Upper lobe of right lung (tissue), 1 donor: ENCODE results near the gene MEPE. TPM values are rescaled to one million over a fixed set of nuclear protein-coding genes. Genes with fewer than 3 reads are reported as not detected.

Experiments used
- ATAC-seq: fragments of 200-7000 bp; cut with Tn5 transposase; one replicate; pipeline ENCODE4 v1.9.1; 2020; ENCODE audit warnings: mild to moderate bottlenecking, moderate library complexity
- DNase-seq: peaks from one replicate; pipeline ENCODE4 v3.0.0-alpha.2; 2020
- H3K27ac ChIP-seq: fragments of 200-600 bp; one replicate; pipeline ENCODE4 v1.8.0; 2022
- H3K27me3 ChIP-seq: fragments of 200-600 bp; one replicate; pipeline ENCODE4 v1.8.0; 2022; ENCODE audit warnings: mild to moderate bottlenecking
- H3K36me3 ChIP-seq: fragments of 200-600 bp; one replicate; pipeline ENCODE4 v1.8.0; 2022
- H3K4me1 ChIP-seq: fragments of 200-600 bp; one replicate; pipeline ENCODE4 v1.8.0; 2022
- H3K4me3 ChIP-seq: fragments of 200-600 bp; one replicate; pipeline ENCODE4 v1.8.0; 2022; ENCODE audit warnings: mild to moderate bottlenecking
- H3K9me3 ChIP-seq: fragments of 200-600 bp; one replicate; pipeline ENCODE4 v1.8.0; 2022
- intact Hi-C: fragments of 100-400 bp; cut with DNase I; formaldehyde crosslinking; loops from one replicate; pipeline ENCODE4 v1.11.0; 2022
- total RNA-seq: library from RNA; stranded (reverse); fragmentation: NEBNext Ultra II Directional; extraction: Animal tissue kit (Norgen Biotek cat#: 25700); gene quantifications from one replicate; pipeline ENCODE4 v1.2.1, GENCODE V29; 2021
- TF ChIP-seq, protein P1 (sequence below): fragments of 200-600 bp; IDR thresholded peaks from one replicate; pipeline ENCODE4 v1.8.0; 2022; ENCODE audit warnings: antibody characterized with exemption
- donor health status: DM: no; HTN: yes; CAD: no; lungs with severe emphysema.

Gene MEPE
- total RNA-seq, 1 donor from 2014 or later: not detected

DNA sequence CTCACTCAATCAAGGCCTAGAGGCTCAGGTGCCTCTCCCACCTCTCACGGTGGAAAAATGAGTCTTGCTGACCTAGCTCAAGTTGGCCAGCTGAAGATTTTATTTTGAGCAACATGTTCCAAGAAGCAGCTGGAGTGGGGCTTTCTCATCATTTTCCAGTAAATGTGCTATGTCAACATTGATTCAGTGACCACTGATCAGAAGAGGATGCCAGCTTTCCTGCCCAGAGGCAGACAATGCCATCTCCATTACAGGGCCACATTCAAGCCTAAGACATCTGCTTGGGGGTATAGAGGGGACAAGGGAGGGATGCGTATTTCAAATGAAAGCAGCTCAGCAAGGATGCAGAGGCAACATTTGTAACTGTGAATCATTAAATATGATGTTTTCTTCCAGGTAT, 3.0 kb downstream of the MEPE start:
- Histone ChIP-seq H3K4me1 (no peaks in the 10 kb centered on the region), H3K36me3 (no peaks in the 10 kb centered on the region), H3K4me3 (no peak overlapping the region), H3K9me3 (no peaks in the 10 kb centered on the region), H3K27me3 (no peaks in the 10 kb centered on the region), H3K27ac (no peak overlapping the region)
- intact Hi-C loops: no loop called here
- ATAC-seq: no peak
- TF ChIP-seq, protein P1, sequence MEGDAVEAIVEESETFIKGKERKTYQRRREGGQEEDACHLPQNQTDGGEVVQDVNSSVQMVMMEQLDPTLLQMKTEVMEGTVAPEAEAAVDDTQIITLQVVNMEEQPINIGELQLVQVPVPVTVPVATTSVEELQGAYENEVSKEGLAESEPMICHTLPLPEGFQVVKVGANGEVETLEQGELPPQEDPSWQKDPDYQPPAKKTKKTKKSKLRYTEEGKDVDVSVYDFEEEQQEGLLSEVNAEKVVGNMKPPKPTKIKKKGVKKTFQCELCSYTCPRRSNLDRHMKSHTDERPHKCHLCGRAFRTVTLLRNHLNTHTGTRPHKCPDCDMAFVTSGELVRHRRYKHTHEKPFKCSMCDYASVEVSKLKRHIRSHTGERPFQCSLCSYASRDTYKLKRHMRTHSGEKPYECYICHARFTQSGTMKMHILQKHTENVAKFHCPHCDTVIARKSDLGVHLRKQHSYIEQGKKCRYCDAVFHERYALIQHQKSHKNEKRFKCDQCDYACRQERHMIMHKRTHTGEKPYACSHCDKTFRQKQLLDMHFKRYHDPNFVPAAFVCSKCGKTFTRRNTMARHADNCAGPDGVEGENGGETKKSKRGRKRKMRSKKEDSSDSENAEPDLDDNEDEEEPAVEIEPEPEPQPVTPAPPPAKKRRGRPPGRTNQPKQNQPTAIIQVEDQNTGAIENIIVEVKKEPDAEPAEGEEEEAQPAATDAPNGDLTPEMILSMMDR: no peak
- DNase-seq: no peak

DNA sequence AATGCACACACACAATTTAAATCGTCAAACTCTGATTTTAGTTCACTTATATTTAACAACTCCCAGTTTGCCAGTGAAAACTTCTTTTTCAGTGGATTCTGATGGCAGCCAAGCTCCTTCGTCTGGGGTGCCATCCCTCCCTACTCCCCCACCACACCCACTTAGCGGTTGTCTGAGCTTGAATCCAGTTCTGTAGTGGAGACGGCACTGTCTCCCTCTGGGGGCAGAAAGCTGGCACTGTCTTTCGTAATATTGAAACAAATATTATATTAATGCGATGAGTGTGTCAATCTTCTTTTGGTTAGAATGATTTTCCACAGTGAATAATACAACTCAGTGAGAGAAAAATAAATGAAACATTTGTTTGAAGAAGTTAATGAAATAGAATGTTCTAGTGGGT, 5.4 kb downstream of the MEPE start:
- Histone ChIP-seq H3K36me3 (no peaks in the 10 kb centered on the region), H3K27me3 (no peaks in the 10 kb centered on the region), H3K4me1 (no peaks in the 10 kb centered on the region), H3K9me3 (no peaks in the 10 kb centered on the region), H3K27ac (no peak overlapping the region), H3K4me3 (no peak overlapping the region)
- DNase-seq (no peak), ATAC-seq (peak; percentile 47)
- intact Hi-C loops: no loop called here
- TF ChIP-seq, protein P1: no peak

DNA sequence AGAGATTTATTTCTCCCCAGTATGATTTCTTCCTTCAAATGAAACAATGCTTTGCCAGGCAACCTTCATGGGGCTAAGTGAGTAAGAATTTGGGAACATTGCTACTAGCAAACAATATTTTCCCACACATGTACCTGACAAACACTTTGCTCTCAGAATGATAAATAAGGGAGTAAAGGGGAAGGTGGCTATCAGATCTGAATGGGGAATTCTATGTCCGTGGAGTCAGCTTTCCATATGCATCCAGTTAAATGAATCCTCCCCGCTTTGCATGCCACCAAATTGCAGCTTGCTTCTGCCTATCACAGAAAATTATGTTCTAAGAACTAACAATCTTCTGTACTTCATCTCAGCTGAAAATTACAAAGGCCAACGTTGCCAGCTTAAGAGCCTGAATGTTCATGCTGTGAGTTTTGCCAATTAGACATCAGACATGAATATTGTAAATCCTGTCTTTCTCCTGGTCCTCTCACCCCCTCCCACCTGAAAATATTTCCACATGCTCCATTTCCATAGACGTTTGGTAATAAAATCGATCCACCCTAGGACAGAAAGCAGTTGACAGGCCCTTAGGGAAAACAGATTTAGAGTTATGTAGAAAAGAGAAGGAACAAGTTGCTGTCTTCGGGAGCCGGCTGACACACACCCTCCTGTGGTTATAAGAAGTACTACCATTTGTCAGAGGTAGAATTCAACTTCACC, 6.3 kb downstream of the MEPE start:
- intact Hi-C loops: no loop called here
- no peaks in the 10 kb centered on the region for H3K4me1 ChIP-seq
- H3K36me3 ChIP-seq: no peaks in the 10 kb centered on the region
- H3K4me3 ChIP-seq: no peak overlapping the region
- H3K27ac ChIP-seq: no peak overlapping the region
- no peak for DNase-seq
- no peaks in the 10 kb centered on the region for H3K9me3 ChIP-seq
- peak; percentile 77 for ATAC-seq
- H3K27me3 ChIP-seq: no peaks in the 10 kb centered on the region
- TF ChIP-seq, protein P1: peak; percentile 69

- H3K27me3 ChIP-seq: no peaks in the 10 kb centered on the region
- H3K4me1 ChIP-seq: no peaks in the 10 kb centered on the region
- ATAC-seq: no peak
- TF ChIP-seq, protein P1: no peak
- no peaks in the 10 kb centered on the region for H3K36me3 ChIP-seq
- no peak for DNase-seq
- intact Hi-C loops: no loop called here
- H3K4me3 ChIP-seq: no peak overlapping the region
- H3K27ac ChIP-seq: no peak overlapping the region
- H3K9me3 ChIP-seq: no peaks in the 10 kb centered on the region
These were observed 6.8 kb downstream of the MEPE start for GRCh38 chr4:87839592-87839946.

DNA sequence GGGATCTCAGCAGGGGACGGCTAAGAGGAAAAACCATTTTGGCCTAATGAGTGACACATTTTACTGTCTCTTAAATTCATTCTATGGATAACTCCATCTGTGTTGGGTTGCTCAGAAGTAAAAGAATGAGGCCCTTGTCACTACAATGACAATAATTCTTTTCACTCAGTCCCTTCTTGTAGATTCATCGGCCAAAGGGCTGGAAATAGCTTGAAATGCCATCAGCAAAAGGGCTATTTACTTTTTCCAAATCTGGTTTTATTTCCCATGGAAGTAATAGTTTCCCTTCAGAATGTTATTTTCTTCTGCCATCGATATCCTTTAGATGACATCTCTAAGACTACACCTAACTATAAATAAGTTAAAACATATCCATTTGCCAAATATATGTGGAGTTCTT, 7.4 kb downstream of the MEPE start:
- Histone ChIP-seq H3K27me3 (no peaks in the 10 kb centered on the region), H3K27ac (no peak overlapping the region), H3K4me3 (no peak overlapping the region), H3K4me1 (no peaks in the 10 kb centered on the region), H3K9me3 (no peaks in the 10 kb centered on the region), H3K36me3 (no peaks in the 10 kb centered on the region)
- TF ChIP-seq, protein P1: no peak
- no peak for DNase-seq
- intact Hi-C loops: loop anchor here (10.0 kb wide), 1 partner anchor 295 kb away; no protein-coding TSS in a partner anchor
- ATAC-seq: no peak
